ENCODE measurements around the gene PRSS38. TPM values are rescaled to one million over a fixed set of nuclear protein-coding genes. Genes with fewer than 3 reads are reported as not detected.

The PRSS38 gene
- total and polyA plus RNA-seq, 4 donors = not detected

DNA sequence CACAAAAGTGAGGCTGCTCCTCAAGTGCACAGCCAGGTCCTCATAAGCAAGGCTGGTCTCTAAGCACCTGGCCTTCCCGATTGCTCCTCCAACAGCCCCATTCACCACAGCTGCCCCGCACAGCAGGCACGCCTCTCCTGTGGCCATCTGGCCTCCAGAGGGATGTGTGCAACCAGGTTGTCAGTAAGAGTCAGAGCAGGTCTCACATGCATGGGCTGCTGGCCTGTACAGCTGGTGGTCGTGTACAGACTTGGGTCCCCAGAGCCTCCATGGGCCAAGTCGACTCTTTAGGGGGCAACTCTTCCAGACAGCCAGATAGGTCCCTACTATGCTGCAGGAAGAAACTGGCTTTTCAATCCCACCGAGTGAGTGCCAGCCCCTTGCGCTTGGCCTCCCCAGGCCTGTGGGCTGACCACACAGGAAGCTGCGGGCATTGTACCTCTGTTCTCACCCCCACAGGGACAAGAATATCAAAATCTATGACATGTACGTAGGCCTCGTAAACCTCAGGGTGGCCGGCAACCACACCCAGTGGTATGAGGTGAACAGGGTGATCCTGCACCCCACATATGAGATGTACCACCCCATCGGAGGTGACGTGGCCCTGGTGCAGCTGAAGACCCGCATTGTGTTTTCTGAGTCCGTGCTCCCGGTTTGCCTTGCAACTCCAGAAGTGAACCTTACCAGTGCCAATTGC, 1.4 kb downstream of the PRSS38 start:
- DNase-seq (no peak), ATAC-seq (ENCODE audit: insufficient read depth, low FRiP score) (no peak)
- H3K27me3 ChIP-seq (ENCODE audit: control insufficient read depth in 3 of 3, insufficient read depth in 3 of 3, low read length in 2 of 3) = no peaks in the 10 kb centered on the region
- no peaks in the 10 kb centered on the region for H3K36me3 ChIP-seq (ENCODE audit: control insufficient read depth in 4 of 4, insufficient read depth in 4 of 4, low read length in 4 of 4)
- no peaks in the 10 kb centered on the region for H3K4me1 ChIP-seq (ENCODE audit: control insufficient read depth in 5 of 5, insufficient read depth in 5 of 5, low read length in 5 of 5)
- H3K9me3 ChIP-seq (ENCODE audit: control insufficient read depth in 4 of 4, insufficient read depth in 3 of 4, low read length in 3 of 4) = peaks cover 0 to 11% (median 4%) of the 10 kb centered on the region in 4 donors
- no peak overlapping the region for H3K27ac ChIP-seq (ENCODE audit: low read depth in 1 of 2, low read length in 1 of 2)
- no peak overlapping the region for H3K4me3 ChIP-seq
- TF ChIP-seq, protein P1, sequence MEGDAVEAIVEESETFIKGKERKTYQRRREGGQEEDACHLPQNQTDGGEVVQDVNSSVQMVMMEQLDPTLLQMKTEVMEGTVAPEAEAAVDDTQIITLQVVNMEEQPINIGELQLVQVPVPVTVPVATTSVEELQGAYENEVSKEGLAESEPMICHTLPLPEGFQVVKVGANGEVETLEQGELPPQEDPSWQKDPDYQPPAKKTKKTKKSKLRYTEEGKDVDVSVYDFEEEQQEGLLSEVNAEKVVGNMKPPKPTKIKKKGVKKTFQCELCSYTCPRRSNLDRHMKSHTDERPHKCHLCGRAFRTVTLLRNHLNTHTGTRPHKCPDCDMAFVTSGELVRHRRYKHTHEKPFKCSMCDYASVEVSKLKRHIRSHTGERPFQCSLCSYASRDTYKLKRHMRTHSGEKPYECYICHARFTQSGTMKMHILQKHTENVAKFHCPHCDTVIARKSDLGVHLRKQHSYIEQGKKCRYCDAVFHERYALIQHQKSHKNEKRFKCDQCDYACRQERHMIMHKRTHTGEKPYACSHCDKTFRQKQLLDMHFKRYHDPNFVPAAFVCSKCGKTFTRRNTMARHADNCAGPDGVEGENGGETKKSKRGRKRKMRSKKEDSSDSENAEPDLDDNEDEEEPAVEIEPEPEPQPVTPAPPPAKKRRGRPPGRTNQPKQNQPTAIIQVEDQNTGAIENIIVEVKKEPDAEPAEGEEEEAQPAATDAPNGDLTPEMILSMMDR (IDR thresholded peaks at IDR 0.05; ENCODE audit: control extremely low read depth, extremely low read depth) = no peak
- 86 to 88% methylated on average over 16 of the region's 16 CpGs for WGBS, 2 donors
- H3K9ac ChIP-seq (ENCODE audit: insufficient read depth in 1 of 2, low read length in 2 of 2) = no peak overlapping the region

DNA sequence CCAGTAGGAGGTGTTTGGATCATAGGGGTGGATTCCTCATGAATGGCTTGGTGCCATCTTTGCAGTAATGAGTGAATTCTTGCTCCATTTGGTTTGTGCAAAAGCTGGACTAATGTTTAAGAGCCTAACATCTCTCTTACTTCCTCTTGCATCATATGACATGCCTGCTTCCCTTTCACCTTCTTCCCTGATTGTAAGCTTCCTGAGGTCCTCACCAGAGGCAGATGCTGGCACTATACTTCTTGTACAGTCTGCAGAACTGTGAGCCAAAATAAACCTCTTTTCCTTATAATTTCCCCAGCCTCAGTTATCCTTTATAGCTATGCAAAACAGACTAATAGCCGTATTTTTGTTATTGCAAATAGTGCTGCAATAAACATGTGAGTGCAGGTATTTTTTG, 8.1 kb downstream of the PRSS38 start:
- 92 to 97% methylated on average over 1 of the region's 1 CpG for WGBS, 2 donors
- no peaks in the 10 kb centered on the region for H3K36me3 ChIP-seq (ENCODE audit: control insufficient read depth in 4 of 4, insufficient read depth in 4 of 4, low read length in 4 of 4)
- TF ChIP-seq, protein P1 (IDR thresholded peaks at IDR 0.05; ENCODE audit: control extremely low read depth, extremely low read depth) = no peak
- H3K27ac ChIP-seq (ENCODE audit: low read depth in 1 of 2, low read length in 1 of 2) = no peak overlapping the region
- no peaks in the 10 kb centered on the region for H3K4me1 ChIP-seq (ENCODE audit: control insufficient read depth in 5 of 5, insufficient read depth in 5 of 5, low read length in 5 of 5)
- peaks cover 0 to 6% (median 3%) of the 10 kb centered on the region in 4 donors for H3K9me3 ChIP-seq (ENCODE audit: control insufficient read depth in 4 of 4, insufficient read depth in 3 of 4, low read length in 3 of 4)
- no peak overlapping the region for H3K4me3 ChIP-seq
- no peaks in the 10 kb centered on the region for H3K27me3 ChIP-seq (ENCODE audit: control insufficient read depth in 3 of 3, insufficient read depth in 3 of 3, low read length in 2 of 3)
- no peak for DNase-seq
- no peak overlapping the region for H3K9ac ChIP-seq (ENCODE audit: insufficient read depth in 1 of 2, low read length in 2 of 2)
- no peak for ATAC-seq (ENCODE audit: insufficient read depth, low FRiP score)

DNA sequence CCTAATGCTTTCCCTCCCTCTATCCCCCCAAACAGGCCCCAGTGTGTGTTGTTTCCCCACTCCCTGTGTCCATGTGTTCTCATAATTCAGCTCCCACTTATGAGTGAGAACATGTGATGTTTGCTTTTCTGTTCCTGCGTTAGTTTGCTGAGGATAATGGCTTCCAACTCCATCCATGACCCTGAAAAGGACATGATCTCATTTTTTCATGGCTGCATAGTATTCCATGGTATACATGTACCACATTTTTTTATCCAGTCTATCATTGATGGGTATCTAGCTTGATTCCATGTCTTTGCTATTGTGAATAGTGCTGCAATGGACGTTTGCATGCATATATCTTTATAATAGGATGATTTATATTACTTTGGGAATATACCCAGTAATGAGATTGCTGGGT, 8.7 kb downstream of the PRSS38 start:
- no peak overlapping the region for H3K4me3 ChIP-seq
- 40 to 50% methylated on average over 2 of the region's 2 CpGs for WGBS, 2 donors

More for the DNA sequence above, 8.7 kb downstream of the PRSS38 start:
- Histone ChIP-seq H3K9me3 (ENCODE audit: control insufficient read depth in 4 of 4, insufficient read depth in 3 of 4, low read length in 3 of 4) (peaks cover 0 to 10% (median 4%) of the 10 kb centered on the region in 4 donors), H3K27ac (ENCODE audit: low read depth in 1 of 2, low read length in 1 of 2) (no peak overlapping the region), H3K4me1 (ENCODE audit: control insufficient read depth in 5 of 5, insufficient read depth in 5 of 5, low read length in 5 of 5) (no peaks in the 10 kb centered on the region), H3K36me3 (ENCODE audit: control insufficient read depth in 4 of 4, insufficient read depth in 4 of 4, low read length in 4 of 4) (no peaks in the 10 kb centered on the region), H3K27me3 (ENCODE audit: control insufficient read depth in 3 of 3, insufficient read depth in 3 of 3, low read length in 2 of 3) (no peaks in the 10 kb centered on the region), H3K9ac (ENCODE audit: insufficient read depth in 1 of 2, low read length in 2 of 2) (no peak overlapping the region)
- DNase-seq (no peak), ATAC-seq (ENCODE audit: insufficient read depth, low FRiP score) (no peak)
- TF ChIP-seq, protein P1 (IDR thresholded peaks at IDR 0.05; ENCODE audit: control extremely low read depth, extremely low read depth) = no peak

Measured in lung (tissue), 12 donors.